Right lobe of liver (tissue), 6 donors: ENCODE results near the gene HSD17B3. TPM values are rescaled to one million over a fixed set of nuclear protein-coding genes. Genes with fewer than 3 reads are reported as not detected.
"Not testable (repeated sequence)": the region's sequence is repeated elsewhere in the genome, so short reads cannot be mapped to it uniquely, and the experiment has no call there.

Experiments used
- ATAC-seq, 4 donors: fragments of 200-7000 bp; cut with Tn5 transposase; one replicate each; pipeline ENCODE4 v1.9.1; 2020; ENCODE audit warnings: mild to moderate bottlenecking in 4 of 4, moderate library complexity in 4 of 4
- DNase-seq, 3 donors: peaks; one replicate each; pipeline ENCODE4 v3.0.0-alpha.2; 2020
- H3K27ac ChIP-seq, 3 donors: fragments of 200-600 bp; one replicate each; pipeline ENCODE4 v1.8.0; 2022
- H3K27me3 ChIP-seq, 2 donors: fragments of 200-600 bp; one replicate each; pipeline ENCODE4 v1.8.0; 2022
- H3K36me3 ChIP-seq, 4 donors: fragments of 200-600 bp; sonication (generic) in 1 of 4; one replicate each; pipeline versions ENCODE4 v1.5.1 to v1.8.0; 2017 to 2022; ENCODE audit warnings: control low read depth in 1 of 4
- H3K4me1 ChIP-seq, 4 donors: fragments of 200-600 bp; sonication (generic) in 1 of 4; one replicate each; pipeline versions ENCODE4 v1.5.1 to v1.8.0; 2017 to 2022; ENCODE audit warnings: control low read depth in 1 of 4
- H3K4me3 ChIP-seq, 3 donors: fragments of 200-600 bp; one replicate each; pipeline ENCODE4 v1.8.0; 2022
- H3K9me3 ChIP-seq, 4 donors: fragments of 200-600 bp; sonication (generic) in 1 of 4; one replicate each; pipeline versions ENCODE4 v1.5.1 to v1.8.0; 2017 to 2022; ENCODE audit warnings: control low read depth in 1 of 4
- POLR2A ChIP-seq: fragments of 450-650 bp; IDR thresholded peaks from one replicate; pipeline ENCODE4 v1.6.1; 2017; ENCODE audit warnings: antibody characterized with exemption, mild to moderate bottlenecking
- WGBS: methylation state at CpG from one replicate; pipeline ENCODE4 v1.1.6; 2018; ENCODE audit warnings: low coverage, low lambda C conversion rate; ENCODE audit not compliant: insufficient coverage; ENCODE audit errors: missing lambda C conversion rate; 5-methylcytosine and 5-hydroxymethylcytosine counted together
- intact Hi-C, 2 donors: fragments of 100-400 bp; cut with DNase I; formaldehyde crosslinking; loops; one replicate each; pipeline versions ENCODE4 v1.11.2 to v1.14.1; 2022
- total RNA-seq, 6 experiments: library from RNA; depleted of rRNA in 2 of 6; stranded (reverse); fragments of >200 nt in 2 of 6; fragmentation: NEBNext Ultra II Directional in 3 of 6; extraction: Animal tissue kit (Norgen Biotek cat#: 25700) in 3 of 6; gene quantifications; one replicate each; pipeline versions ENCODE4 v1.1.0 to v1.2.4, GENCODE V29; 2016 to 2023
- TF ChIP-seq, protein P1 (sequence below), 4 donors: fragments of 200-600 bp in 3 of 4; fragments of 450-650 bp in 1 of 4; IDR thresholded peaks; one replicate each; pipeline versions ENCODE4 v1.5.1 to v1.8.0; 2016 to 2022; ENCODE audit warnings: antibody characterized with exemption in 4 of 4, mild to moderate bottlenecking in 2 of 4
- donor health status: DM: no; HTN: yes; CAD: no.
- donor health status: DM: no; HTN: no; CAD: no.
- donor health status: DM: no; HTN: no; CAD: no.
- donor health status: DM: no; HTN: yes; CAD: no.
- donor health status: DM: no; HTN: yes; CAD: no.

HSD17B3 gene
- total RNA-seq, 6 experiments from 2014 or later: 1.8 to 4.4 (median 3.1) TPM; not detected in 2

- intact Hi-C loops: no loop called here
- DNase-seq (no peak), ATAC-seq (no peak)
- Histone ChIP-seq H3K27ac (no peak overlapping the region), H3K4me1 (no peaks in the 10 kb centered on the region), H3K4me3 (no peak overlapping the region), H3K9me3 (no peaks in the 10 kb centered on the region), H3K36me3 (no peaks in the 10 kb centered on the region), H3K27me3 (no peaks in the 10 kb centered on the region)
- TF ChIP-seq, protein P1, sequence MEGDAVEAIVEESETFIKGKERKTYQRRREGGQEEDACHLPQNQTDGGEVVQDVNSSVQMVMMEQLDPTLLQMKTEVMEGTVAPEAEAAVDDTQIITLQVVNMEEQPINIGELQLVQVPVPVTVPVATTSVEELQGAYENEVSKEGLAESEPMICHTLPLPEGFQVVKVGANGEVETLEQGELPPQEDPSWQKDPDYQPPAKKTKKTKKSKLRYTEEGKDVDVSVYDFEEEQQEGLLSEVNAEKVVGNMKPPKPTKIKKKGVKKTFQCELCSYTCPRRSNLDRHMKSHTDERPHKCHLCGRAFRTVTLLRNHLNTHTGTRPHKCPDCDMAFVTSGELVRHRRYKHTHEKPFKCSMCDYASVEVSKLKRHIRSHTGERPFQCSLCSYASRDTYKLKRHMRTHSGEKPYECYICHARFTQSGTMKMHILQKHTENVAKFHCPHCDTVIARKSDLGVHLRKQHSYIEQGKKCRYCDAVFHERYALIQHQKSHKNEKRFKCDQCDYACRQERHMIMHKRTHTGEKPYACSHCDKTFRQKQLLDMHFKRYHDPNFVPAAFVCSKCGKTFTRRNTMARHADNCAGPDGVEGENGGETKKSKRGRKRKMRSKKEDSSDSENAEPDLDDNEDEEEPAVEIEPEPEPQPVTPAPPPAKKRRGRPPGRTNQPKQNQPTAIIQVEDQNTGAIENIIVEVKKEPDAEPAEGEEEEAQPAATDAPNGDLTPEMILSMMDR (IDR thresholded peaks at IDR 0.05): no peak
- TF ChIP-seq POLR2A: no peak
- 74% methylated on average over 5 of the region's 5 CpGs for WGBS
Measured at GRCh38 chr9:96236854-96237550, 65.0 kb downstream of the HSD17B3 start.

GRCh38 chr9:96236337-96236736, 65.6 kb downstream of the HSD17B3 start:
- ATAC-seq, H3K9me3 ChIP-seq, H3K4me1 ChIP-seq, H3K36me3 ChIP-seq, H3K27me3 ChIP-seq, DNase-seq, H3K27ac ChIP-seq, intact Hi-C loops, H3K4me3 ChIP-seq: not testable (repeated sequence)
- WGBS: 88% methylated on average over 5 of the region's 6 CpGs

- Histone ChIP-seq H3K27ac (peak overlapping the region in 1 of 3 donors; percentile 41), H3K36me3 (no peaks in the 10 kb centered on the region), H3K9me3 (no peaks in the 10 kb centered on the region), H3K27me3 (no peaks in the 10 kb centered on the region), H3K4me3 (no peak overlapping the region), H3K4me1 (no peaks in the 10 kb centered on the region)
- TF ChIP-seq, protein P1 (IDR thresholded peaks at IDR 0.05): peak; percentile 52 to 95 (median 84)
- TF ChIP-seq POLR2A: no peak
- DNase-seq (peak in 2 of 3 donors; percentile 48 to 76), ATAC-seq (peak; percentile 86 to 93 (median 90))
- WGBS: 45% methylated on average over 14 of the region's 14 CpGs
- intact Hi-C loops: no loop called here
Measured at GRCh38 chr9:96232539-96233241, 69.3 kb downstream of the HSD17B3 start.

- TF ChIP-seq, protein P1 (IDR thresholded peaks at IDR 0.05): no peak
- TF ChIP-seq POLR2A: no peak
- no peak overlapping the region for H3K4me3 ChIP-seq
- no peaks in the 10 kb centered on the region for H3K36me3 ChIP-seq
- intact Hi-C loops: no loop called here
- WGBS: 51% methylated on average over 10 of the region's 11 CpGs
- DNase-seq (no peak), ATAC-seq (no peak)
- peak overlapping the region in 1 of 3 donors; percentile 41 for H3K27ac ChIP-seq
- no peaks in the 10 kb centered on the region for H3K4me1 ChIP-seq
- H3K27me3 ChIP-seq: no peaks in the 10 kb centered on the region
- no peaks in the 10 kb centered on the region for H3K9me3 ChIP-seq
Measured at GRCh38 chr9:96232164-96232538, 69.8 kb downstream of the HSD17B3 start.

- no peak for DNase-seq
Measured at GRCh38 chr9:96230002-96230401, 72.0 kb downstream of the HSD17B3 start.

More at GRCh38 chr9:96230002-96230401, 72.0 kb downstream of the HSD17B3 start:
- H3K4me3 ChIP-seq: no peak overlapping the region
- intact Hi-C loops: no loop called here
- no peak for TF ChIP-seq POLR2A
- TF ChIP-seq, protein P1 (IDR thresholded peaks at IDR 0.05): no peak
- H3K27ac ChIP-seq: no peak overlapping the region
- H3K27me3 ChIP-seq: no peaks in the 10 kb centered on the region
- H3K36me3 ChIP-seq: no peaks in the 10 kb centered on the region
- WGBS: 96% methylated on average over 2 of the region's 2 CpGs
- no peaks in the 10 kb centered on the region for H3K4me1 ChIP-seq
- no peak for ATAC-seq
- H3K9me3 ChIP-seq: no peaks in the 10 kb centered on the region
